ENCODE measurements around the gene SNORC. TPM values are rescaled to one million over a fixed set of nuclear protein-coding genes. Genes with fewer than 3 reads are reported as not detected.

Gene SNORC
- total RNA-seq (2.7 TPM), polyA plus RNA-seq (ENCODE audit: insufficient read depth, low read depth, low replicate concordance) (3.3 TPM)
- long read RNA-seq, donor 1, partial matches to known transcripts: 6 of 6 reads
- long read RNA-seq, donor 1, other reads (novel, unspliced or antisense): 0 of 6 reads
- long read RNA-seq, donor 2, partial matches to known transcripts: 0 of 2 reads
- long read RNA-seq, donor 2, other reads (novel, unspliced or antisense): 0 of 2 reads
- long read RNA-seq, donor 3: 0 reads
- long read RNA-seq, donor 4, partial matches to known transcripts: 0 of 1 reads
- long read RNA-seq, donor 4, other reads (novel, unspliced or antisense): 0 of 1 reads
- long read RNA-seq, donor 5: 0 reads
- long read RNA-seq, donor 6, partial matches to known transcripts: 0 of 3 reads
- long read RNA-seq, donor 6, other reads (novel, unspliced or antisense): 0 of 3 reads
- long read RNA-seq, donor 7: 0 reads
- long read RNA-seq, donor 8, partial matches to known transcripts: 7 of 7 reads
- long read RNA-seq, donor 8, other reads (novel, unspliced or antisense): 0 of 7 reads
- long read RNA-seq, donor 9, partial matches to known transcripts: 0 of 1 reads
- long read RNA-seq, donor 9, other reads (novel, unspliced or antisense): 0 of 1 reads
- long read RNA-seq, donor 10, partial matches to known transcripts: 0 of 1 reads
- long read RNA-seq, donor 10, other reads (novel, unspliced or antisense): 0 of 1 reads

DNA sequence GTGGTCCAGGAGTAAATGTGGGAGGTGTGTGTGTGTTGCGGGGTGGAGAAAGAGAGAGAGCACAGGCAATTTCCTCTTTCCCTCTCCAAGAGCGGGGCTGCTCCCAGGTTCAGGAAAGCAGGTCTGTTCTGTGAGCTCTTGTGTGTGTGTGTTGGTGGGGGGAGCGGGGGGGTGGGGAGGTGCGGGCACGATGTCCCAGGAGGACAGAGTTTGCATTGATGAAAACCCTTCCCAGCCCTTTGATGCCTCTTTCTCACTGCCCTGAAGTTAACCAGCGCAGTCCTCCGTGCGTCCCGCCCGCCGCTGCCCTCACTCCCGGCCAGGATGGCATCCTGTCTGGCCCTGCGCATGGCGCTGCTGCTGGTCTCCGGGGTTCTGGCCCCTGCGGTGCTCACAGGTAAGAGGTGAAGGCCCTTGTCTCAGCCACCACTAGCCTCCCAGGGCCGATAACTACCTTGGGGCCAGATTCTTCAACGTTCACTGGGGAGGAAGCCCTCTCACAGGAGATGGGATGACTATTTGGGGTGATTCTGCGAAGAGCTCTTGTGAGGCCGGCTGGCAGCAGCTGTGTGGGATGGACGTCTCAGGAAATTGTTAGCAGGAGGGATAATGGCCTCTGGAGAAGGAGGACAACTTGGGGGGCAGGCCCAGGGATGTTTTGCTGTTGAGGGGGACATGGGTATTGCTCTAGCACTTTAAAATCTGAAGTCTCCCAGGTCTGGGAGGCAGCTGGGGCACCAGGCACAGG is at the start of gene SNORC:
SNORC (plus strand) TSS at position 247 of the 748 bp plus-strand sequence; CDS start at position 325, 78 bp downstream.
- DNase-seq: peak in 1 of 5 donors; percentile 19
- H3K4me1 ChIP-seq (ENCODE audit: control insufficient read depth in 2 of 3, insufficient read depth in 2 of 3, low read depth in 1 of 3, low read length in 3 of 3): no peaks in the 10 kb centered on the region
- intact Hi-C loops (cut with DNase I): no loop called here
- no peak within 1 kb of the TSS for H3K4me3 ChIP-seq (ENCODE audit: low read length in 3 of 3)
- TF ChIP-seq, protein P1, sequence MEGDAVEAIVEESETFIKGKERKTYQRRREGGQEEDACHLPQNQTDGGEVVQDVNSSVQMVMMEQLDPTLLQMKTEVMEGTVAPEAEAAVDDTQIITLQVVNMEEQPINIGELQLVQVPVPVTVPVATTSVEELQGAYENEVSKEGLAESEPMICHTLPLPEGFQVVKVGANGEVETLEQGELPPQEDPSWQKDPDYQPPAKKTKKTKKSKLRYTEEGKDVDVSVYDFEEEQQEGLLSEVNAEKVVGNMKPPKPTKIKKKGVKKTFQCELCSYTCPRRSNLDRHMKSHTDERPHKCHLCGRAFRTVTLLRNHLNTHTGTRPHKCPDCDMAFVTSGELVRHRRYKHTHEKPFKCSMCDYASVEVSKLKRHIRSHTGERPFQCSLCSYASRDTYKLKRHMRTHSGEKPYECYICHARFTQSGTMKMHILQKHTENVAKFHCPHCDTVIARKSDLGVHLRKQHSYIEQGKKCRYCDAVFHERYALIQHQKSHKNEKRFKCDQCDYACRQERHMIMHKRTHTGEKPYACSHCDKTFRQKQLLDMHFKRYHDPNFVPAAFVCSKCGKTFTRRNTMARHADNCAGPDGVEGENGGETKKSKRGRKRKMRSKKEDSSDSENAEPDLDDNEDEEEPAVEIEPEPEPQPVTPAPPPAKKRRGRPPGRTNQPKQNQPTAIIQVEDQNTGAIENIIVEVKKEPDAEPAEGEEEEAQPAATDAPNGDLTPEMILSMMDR (IDR thresholded peaks at IDR 0.05; ENCODE audit: borderline replicate concordance, extremely low read depth, insufficient read depth): no peak
- no peak within 1 kb of the TSS for H3K27ac ChIP-seq (ENCODE audit: low read depth in 2 of 2, low read length in 2 of 2)
- H3K27me3 ChIP-seq (ENCODE audit: control insufficient read depth, insufficient read depth, low read length): no peaks in the 10 kb centered on the region
- no peaks in the 10 kb centered on the region for H3K9me3 ChIP-seq (ENCODE audit: control insufficient read depth in 2 of 3, insufficient read depth in 1 of 3, low read length in 3 of 3)
- FAIRE-seq: no peak
- H3K36me3 ChIP-seq (ENCODE audit: control insufficient read depth in 2 of 3, insufficient read depth in 3 of 3, low read length in 3 of 3): no peaks in the 10 kb centered on the region
- no peak within 1 kb of the TSS for H3K9ac ChIP-seq (ENCODE audit: low read length in 3 of 3)

DNA sequence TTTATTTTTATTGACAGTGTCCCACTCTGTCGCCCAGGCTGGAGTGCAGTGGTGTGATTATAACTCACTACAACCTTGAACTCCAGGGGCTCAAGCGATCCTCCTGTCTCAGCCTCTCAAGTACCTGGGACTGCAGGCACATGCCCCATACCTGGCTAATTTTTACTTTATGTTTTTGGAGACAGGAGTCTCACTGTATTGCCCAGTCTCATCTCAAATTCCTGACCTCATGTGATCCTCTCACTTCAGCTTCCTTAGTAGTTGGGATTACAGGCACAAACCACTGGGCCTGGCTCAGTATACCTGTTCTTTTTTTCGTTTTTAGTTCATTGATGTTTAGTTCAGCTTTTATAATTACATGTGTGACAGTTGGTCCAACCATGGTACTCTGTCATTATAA is 40.1 kb upstream of the SNORC start:
- no peaks in the 10 kb centered on the region for H3K27me3 ChIP-seq (ENCODE audit: control insufficient read depth, insufficient read depth, low read length)
- no peak overlapping the region for H3K27ac ChIP-seq (ENCODE audit: low read depth in 2 of 2, low read length in 2 of 2)

DNA sequence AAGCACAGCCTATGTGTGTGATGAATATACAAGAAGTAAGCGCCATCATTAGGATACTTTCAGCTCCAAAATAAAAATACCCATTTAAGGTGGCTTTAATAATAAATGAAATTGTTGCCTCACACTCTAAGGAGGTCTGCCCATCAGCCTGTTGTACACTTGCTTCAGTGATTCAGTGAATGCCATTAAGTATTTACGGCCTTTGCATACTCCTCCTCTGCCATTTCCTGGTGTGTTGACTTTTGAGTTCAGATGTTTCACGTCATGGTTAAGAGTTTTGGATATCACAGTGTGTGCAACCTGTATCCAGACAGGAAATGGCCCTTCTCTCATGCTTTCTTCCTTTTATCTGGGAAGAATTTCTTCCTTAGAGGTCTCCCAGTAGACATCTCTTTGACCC is 38.6 kb upstream of the SNORC start:
- Histone ChIP-seq H3K36me3 (ENCODE audit: control insufficient read depth in 2 of 3, insufficient read depth in 3 of 3, low read length in 3 of 3) (peaks cover 5 to 53% (median 20%) of the 10 kb centered on the region in 3 donors), H3K27me3 (ENCODE audit: control insufficient read depth, insufficient read depth, low read length) (no peaks in the 10 kb centered on the region), H3K4me3 (ENCODE audit: low read length in 3 of 3) (no peak overlapping the region), H3K27ac (ENCODE audit: low read depth in 2 of 2, low read length in 2 of 2) (no peak overlapping the region), H3K9me3 (ENCODE audit: control insufficient read depth in 2 of 3, insufficient read depth in 1 of 3, low read length in 3 of 3) (no peaks in the 10 kb centered on the region), H3K9ac (ENCODE audit: low read length in 3 of 3) (no peak overlapping the region), H3K4me1 (ENCODE audit: control insufficient read depth in 2 of 3, insufficient read depth in 2 of 3, low read depth in 1 of 3, low read length in 3 of 3) (peaks cover 0 to 4% (median 0%) of the 10 kb centered on the region in 3 donors)
- intact Hi-C loops (cut with DNase I): no loop called here
- DNase-seq (peak in 2 of 5 donors; percentile 27 to 29), FAIRE-seq (no peak)
- TF ChIP-seq, protein P1 (IDR thresholded peaks at IDR 0.05; ENCODE audit: borderline replicate concordance, extremely low read depth, insufficient read depth): no peak

More for the DNA sequence above, 40.1 kb upstream of the SNORC start:
- H3K36me3 ChIP-seq (ENCODE audit: control insufficient read depth in 2 of 3, insufficient read depth in 3 of 3, low read length in 3 of 3): peaks cover 10 to 44% (median 23%) of the 10 kb centered on the region in 3 donors
- DNase-seq (no peak), FAIRE-seq (no peak)
- peaks cover 0 to 4% (median 0%) of the 10 kb centered on the region in 3 donors for H3K4me1 ChIP-seq (ENCODE audit: control insufficient read depth in 2 of 3, insufficient read depth in 2 of 3, low read depth in 1 of 3, low read length in 3 of 3)
- intact Hi-C loops (cut with DNase I): no loop called here
- H3K9me3 ChIP-seq (ENCODE audit: control insufficient read depth in 2 of 3, insufficient read depth in 1 of 3, low read length in 3 of 3): no peaks in the 10 kb centered on the region
- TF ChIP-seq, protein P1 (IDR thresholded peaks at IDR 0.05; ENCODE audit: borderline replicate concordance, extremely low read depth, insufficient read depth): no peak
- no peak overlapping the region for H3K9ac ChIP-seq (ENCODE audit: low read length in 3 of 3)
- no peak overlapping the region for H3K4me3 ChIP-seq (ENCODE audit: low read length in 3 of 3)
